HL-60 (cell line): ENCODE results near the gene TGFBR3.

Source experiments
- CTCF ChIP-seq: IDR thresholded peaks from one replicate; pipeline ENCODE4 v1.5.1; 2011; ENCODE audit warnings: low read length, control low read depth, inconsistent platforms; ENCODE audit not compliant: insufficient read depth
- GABPA ChIP-seq: IDR thresholded peaks from 2 replicates; pipeline ENCODE4 v1.6.1; 2012; ENCODE audit warnings: low read depth
- POLR2AphosphoS5 ChIP-seq: IDR thresholded peaks from 2 replicates; pipeline ENCODE4 v1.6.1; 2012; ENCODE audit warnings: low read depth
- TF ChIP-seq, protein P1 (sequence below): IDR thresholded peaks from 2 replicates; pipeline ENCODE4 v1.6.1; 2012; ENCODE audit warnings: low read depth; ENCODE audit not compliant: insufficient replicate concordance

DNA sequence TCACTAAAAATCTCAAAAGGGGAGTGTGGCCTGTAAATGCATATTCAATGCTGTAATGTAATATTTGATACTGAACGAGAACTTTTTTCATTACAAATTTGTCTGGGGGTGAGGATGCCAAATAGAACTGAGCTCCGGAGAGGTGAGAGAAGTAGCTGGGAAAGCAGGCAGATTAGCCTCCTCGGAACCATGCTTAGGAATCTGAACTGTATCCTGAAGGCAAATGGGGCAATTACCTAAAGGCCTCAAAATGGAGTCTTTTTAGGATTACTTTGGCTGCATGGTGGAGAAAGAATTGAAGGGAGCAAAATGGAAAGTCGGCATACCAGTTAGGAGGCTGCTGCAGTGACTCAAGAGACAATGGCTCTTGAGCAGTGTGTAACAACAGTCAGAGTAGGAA lies 206.5 kb downstream of the TGFBR3 start:
- TF ChIP-seq CTCF: no peak
- no peak for TF ChIP-seq POLR2AphosphoS5
- TF ChIP-seq, protein P1, sequence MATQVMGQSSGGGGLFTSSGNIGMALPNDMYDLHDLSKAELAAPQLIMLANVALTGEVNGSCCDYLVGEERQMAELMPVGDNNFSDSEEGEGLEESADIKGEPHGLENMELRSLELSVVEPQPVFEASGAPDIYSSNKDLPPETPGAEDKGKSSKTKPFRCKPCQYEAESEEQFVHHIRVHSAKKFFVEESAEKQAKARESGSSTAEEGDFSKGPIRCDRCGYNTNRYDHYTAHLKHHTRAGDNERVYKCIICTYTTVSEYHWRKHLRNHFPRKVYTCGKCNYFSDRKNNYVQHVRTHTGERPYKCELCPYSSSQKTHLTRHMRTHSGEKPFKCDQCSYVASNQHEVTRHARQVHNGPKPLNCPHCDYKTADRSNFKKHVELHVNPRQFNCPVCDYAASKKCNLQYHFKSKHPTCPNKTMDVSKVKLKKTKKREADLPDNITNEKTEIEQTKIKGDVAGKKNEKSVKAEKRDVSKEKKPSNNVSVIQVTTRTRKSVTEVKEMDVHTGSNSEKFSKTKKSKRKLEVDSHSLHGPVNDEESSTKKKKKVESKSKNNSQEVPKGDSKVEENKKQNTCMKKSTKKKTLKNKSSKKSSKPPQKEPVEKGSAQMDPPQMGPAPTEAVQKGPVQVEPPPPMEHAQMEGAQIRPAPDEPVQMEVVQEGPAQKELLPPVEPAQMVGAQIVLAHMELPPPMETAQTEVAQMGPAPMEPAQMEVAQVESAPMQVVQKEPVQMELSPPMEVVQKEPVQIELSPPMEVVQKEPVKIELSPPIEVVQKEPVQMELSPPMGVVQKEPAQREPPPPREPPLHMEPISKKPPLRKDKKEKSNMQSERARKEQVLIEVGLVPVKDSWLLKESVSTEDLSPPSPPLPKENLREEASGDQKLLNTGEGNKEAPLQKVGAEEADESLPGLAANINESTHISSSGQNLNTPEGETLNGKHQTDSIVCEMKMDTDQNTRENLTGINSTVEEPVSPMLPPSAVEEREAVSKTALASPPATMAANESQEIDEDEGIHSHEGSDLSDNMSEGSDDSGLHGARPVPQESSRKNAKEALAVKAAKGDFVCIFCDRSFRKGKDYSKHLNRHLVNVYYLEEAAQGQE: no peak
- TF ChIP-seq GABPA: no peak
